GM21423 (cell line): ENCODE results near the gene CTSO.
"Not testable (repeated sequence)": the region's sequence is repeated elsewhere in the genome, so short reads cannot be mapped to it uniquely, and the experiment has no call there.

ENCODE experiments used
- ATAC-seq: cut with Tn5 transposase; IDR thresholded peaks from one replicate; pipeline ENCODE4 v1.9.1; 2021; ENCODE audit warnings: mild to moderate bottlenecking, moderate library complexity; ENCODE audit not compliant: unreplicated experiment

The CTSO gene

GRCh38 chr4:155956461-155956860 is 2.8 kb upstream of the CTSO start:
- ATAC-seq, result no peak

- no peak for ATAC-seq
Observed at GRCh38 chr4:155954939-155955338, 1.3 kb upstream of the CTSO start.

GRCh38 chr4:155954118-155954685 is 536 bp upstream of the CTSO start:
- no peak for ATAC-seq

GRCh38 chr4:155952501-155952901 is 1.2 kb downstream of the CTSO start:
- no peak for ATAC-seq

- ATAC-seq, result no peak
Observed at GRCh38 chr4:155950461-155950860, 3.2 kb downstream of the CTSO start.

GRCh38 chr4:155948541-155948940 is 5.1 kb downstream of the CTSO start:
- ATAC-seq, result no peak

GRCh38 chr4:155946486-155946885 is 7.2 kb downstream of the CTSO start:
- no peak for ATAC-seq

GRCh38 chr4:155944516-155944915 is 9.2 kb downstream of the CTSO start:
- no peak for ATAC-seq

- ATAC-seq, result no peak
Observed at GRCh38 chr4:155943605-155944291, 9.9 kb downstream of the CTSO start.

GRCh38 chr4:155941820-155942219 is 11.8 kb downstream of the CTSO start:
- ATAC-seq, result no peak

GRCh38 chr4:155941085-155941790 is 12.4 kb downstream of the CTSO start:
- no peak for ATAC-seq

- no peak for ATAC-seq
Observed at GRCh38 chr4:155935389-155935986, 18.2 kb downstream of the CTSO start.

- not testable (repeated sequence) for ATAC-seq
Observed at GRCh38 chr4:155934634-155935033, 19.0 kb downstream of the CTSO start.

GRCh38 chr4:155931634-155932033 is 22.0 kb downstream of the CTSO start:
- no peak for ATAC-seq

- no peak for ATAC-seq
Observed at GRCh38 chr4:155930330-155930729, 23.3 kb downstream of the CTSO start.

- no peak for ATAC-seq
Observed at GRCh38 chr4:155929833-155930232, 23.8 kb downstream of the CTSO start.

GRCh38 chr4:155924637-155925036 is 29.0 kb downstream of the CTSO start:
- ATAC-seq, result no peak

GRCh38 chr4:155921597-155921996 is 32.1 kb downstream of the CTSO start:
- ATAC-seq, result no peak

- no peak for ATAC-seq
Observed at GRCh38 chr4:155914782-155915181, 38.9 kb downstream of the CTSO start.

GRCh38 chr4:155911905-155912304 is 41.8 kb downstream of the CTSO start:
- ATAC-seq, result no peak

- no peak for ATAC-seq
Observed at GRCh38 chr4:155909615-155910226, 43.9 kb downstream of the CTSO start.
